ENCODE results near the gene VTN.

VTN gene

DNA sequence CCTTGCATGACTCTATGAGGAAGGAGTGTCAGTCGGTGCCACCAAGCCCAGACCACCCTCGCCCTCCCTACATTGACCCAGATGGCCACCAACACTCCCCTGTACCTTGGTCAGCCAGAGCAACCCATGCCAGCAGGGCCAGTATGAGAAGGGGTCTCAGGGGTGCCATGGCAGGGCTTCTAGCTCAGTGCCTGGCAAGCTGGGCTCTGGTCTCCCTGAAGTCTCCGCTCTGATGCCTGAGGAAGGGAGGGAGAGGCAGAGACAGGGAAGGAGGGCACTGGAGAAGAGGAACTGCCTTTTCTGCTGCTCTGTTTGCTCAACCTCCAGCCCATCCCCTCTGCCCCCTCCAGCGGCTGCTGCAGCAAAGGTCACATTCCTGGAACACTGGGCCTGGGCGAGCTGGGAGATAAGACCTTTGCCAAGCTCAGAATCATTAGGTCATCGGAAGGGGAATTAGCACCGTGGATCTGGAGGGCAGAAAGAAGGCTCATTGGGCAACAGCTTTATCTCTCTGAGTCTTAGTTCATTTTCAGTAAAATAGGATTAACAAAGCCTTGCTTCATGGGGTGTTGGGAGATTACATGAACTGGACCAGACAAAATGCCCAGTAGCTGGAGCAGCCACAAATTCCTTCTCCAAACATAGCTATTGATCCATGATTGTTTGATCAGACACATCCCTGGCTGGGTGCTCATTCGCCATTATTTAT lies at the start of gene VTN:
Gene VTN, minus strand, starts transcription at position 273 of the 709 bp plus-strand sequence. Its CDS starts 104 bp downstream, at position 169.
- no peak for DNase-seq (ENCODE audit: low spot score)

DNA sequence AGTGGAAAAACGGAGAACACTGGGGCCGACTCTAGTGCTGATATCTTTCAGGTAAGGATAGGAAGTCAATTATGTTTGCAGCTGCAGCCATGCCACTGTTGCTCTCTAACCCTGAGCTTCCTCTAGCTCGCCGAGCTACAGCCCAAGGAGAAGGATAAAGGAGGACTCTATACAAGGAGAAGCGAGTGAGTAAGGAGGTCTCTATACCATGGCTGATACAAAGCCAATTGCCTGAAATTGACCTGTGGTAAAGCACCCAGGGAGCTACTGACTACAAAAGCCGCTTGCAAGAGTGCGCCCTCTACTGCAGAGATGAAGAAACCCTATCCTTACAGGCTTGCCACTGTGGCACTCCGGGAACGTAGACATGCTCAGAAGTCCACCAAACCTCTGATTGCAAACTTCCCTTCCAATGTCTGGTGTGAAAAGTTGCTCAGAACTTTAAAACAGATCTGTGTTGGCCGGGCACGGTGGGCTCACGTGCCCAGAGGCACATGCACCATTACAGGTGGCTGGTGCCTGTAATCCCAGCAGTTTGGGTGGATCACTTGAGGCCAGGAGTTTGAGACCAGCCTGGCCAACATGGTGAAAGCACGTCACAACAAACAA lies 46.7 kb upstream of the VTN start:
- DNase-seq (ENCODE audit: low spot score), result peak; percentile 63

- no peak for DNase-seq (ENCODE audit: low spot score)
These were observed 45.8 kb upstream of the VTN start for GRCh38 chr17:28415886-28416285.

DNA sequence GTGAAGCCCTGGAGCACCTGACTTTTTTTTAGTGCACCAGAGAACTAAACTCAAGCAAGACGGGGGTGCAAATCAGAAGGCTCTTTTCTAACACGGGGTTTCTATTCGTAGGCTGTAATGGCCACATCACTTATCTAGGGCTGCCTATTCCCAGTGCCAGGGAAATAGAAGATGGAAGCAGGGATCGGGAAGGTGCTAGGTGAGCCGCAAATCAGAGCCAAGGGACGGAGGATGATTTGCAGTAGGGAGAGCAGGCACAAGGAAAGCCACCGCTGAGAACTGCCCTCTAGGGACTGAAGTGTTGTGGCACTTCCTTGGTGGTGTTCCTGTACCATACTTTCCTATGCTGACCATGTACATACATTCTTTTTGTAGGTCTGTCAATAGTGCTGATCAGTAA lies 43.7 kb upstream of the VTN start:
- no peak for DNase-seq (ENCODE audit: low spot score)

- DNase-seq (ENCODE audit: low spot score), result no peak
These were observed 42.0 kb upstream of the VTN start for GRCh38 chr17:28412099-28412498.

DNA sequence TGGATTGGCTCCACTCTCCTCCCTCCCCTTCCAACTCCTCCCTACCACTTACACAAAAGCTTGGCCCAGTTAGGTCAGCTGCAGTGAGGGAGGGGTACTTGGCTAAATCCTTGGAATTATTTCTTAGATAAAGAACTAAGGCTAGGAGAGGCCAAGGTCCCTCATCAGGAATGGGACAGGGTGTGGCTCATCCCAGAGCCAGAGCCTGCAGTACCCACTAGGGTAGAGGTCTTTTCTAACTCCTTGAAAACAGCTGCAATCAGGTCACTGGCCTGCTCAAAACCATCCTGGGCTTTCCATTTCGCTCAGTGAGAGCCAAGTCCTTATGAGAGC lies 37.8 kb upstream of the VTN start:
- no peak for DNase-seq (ENCODE audit: low spot score)

DNA sequence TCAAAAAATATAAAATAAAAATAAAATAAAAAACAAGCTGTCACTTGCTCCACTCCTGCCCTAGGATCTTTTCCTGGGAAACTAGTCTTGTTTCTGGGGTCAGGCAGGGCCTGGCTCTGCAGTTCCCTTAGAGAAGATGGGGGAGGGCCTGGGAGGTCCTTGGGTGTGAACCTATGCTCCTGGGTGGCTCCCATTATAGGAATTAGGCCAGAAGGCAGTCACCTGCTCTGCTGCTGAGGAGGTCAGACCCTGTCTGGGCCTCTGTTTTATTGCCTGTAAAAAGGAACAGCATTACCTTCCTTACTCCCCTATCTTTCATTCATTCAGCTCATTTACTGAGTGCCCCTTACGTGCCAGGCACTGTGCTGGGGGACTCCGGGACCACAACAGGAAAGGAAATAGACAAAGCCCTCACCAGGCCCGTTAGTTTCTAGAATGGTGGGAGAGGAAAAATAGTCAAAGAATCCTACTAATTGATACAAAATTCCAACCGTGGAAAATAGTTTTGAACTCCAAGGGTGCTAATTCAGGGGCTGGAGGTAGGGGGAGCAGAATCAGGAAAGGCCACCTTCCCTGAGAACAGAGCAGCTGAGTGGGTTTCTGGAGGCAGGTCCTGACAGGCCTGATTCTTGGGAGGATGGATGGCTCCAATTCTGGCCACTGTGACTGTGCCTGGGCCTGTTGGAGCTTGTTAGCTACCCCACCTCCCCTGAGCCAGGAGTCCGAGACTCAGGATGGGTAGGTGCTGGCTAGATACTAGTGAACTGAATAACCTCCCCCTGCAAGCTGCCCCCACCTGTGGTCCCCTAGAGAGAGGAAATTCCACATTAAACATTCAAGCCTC lies 37.2 kb upstream of the VTN start:
- DNase-seq (ENCODE audit: low spot score), result no peak

DNA sequence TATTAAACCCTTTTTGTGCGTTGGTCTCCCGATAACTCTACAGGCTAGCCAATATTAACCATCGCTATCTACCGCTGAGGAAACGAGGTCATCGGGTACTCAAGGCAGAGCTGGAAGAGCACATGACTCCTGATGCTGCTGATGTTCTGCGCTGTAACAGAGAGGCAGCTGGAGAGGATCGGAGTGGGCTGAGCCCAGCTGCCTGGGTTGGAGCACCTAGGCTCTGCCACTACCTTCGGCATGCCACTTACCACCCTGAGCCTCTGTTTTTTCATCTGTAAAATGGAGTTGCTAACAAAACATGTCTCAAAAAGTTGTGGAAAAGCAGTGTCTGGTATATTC lies 36.3 kb upstream of the VTN start:
- DNase-seq (ENCODE audit: low spot score), result no peak

GRCh38 chr17:28405632-28406472 lies 35.7 kb upstream of the VTN start, which contains the start of gene SLC46A1:
SLC46A1 (minus strand) TSS chr17:28406212; CDS start chr17:28406114, 98 bp downstream.
- peak; percentile 48 for DNase-seq (ENCODE audit: low spot score)

DNA sequence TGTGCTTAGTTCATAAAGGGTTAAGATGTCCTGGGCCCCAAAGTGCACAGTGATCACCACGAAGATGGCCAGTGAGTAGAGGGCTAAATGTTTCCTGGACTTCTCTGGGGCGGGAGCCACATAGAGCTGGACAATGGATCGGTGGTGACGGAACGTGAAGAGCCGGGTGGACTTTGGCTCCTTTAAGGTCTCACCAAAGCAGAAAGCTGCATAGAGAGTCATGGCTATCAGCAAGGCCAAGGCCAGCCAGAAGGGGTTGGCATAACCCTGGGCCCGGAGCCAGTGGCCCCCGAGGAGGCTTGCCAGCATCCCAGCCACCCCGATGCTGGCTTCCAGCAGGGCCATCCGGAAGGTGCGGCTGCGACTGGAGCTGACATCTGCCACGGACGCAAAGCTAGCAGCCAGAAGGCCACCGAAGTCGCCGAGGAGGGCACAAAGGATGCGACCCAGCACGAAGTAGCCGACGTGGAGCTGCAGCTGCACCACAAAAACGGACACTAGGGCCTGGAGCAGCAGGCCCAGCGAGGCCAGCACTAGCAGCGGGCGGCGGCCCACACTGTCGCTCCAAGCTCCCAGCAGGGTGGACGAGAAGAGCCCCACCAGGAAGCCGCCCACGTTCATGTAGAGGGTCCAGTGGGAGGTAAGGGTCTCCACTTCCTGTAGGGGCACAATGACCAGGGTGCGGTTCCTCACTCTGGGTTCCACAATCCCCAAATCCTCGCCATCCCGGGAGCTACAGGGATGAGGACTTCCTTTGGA lies 34.9 kb upstream of the VTN start:
- peak; percentile 11 for DNase-seq (ENCODE audit: low spot score)

GRCh38 chr17:28404461-28404811 lies 34.3 kb upstream of the VTN start:
- DNase-seq (ENCODE audit: low spot score), result no peak

- DNase-seq (ENCODE audit: low spot score), result peak; percentile 24
These were observed 33.9 kb upstream of the VTN start for GRCh38 chr17:28404007-28404406.

- no peak for DNase-seq (ENCODE audit: low spot score)
These were observed 32.7 kb upstream of the VTN start for GRCh38 chr17:28402844-28403243.

GRCh38 chr17:28402224-28402630 lies 32.1 kb upstream of the VTN start:
- no peak for DNase-seq (ENCODE audit: low spot score)

- DNase-seq (ENCODE audit: low spot score), result no peak
These were observed 29.7 kb upstream of the VTN start for GRCh38 chr17:28399808-28400207.

DNA sequence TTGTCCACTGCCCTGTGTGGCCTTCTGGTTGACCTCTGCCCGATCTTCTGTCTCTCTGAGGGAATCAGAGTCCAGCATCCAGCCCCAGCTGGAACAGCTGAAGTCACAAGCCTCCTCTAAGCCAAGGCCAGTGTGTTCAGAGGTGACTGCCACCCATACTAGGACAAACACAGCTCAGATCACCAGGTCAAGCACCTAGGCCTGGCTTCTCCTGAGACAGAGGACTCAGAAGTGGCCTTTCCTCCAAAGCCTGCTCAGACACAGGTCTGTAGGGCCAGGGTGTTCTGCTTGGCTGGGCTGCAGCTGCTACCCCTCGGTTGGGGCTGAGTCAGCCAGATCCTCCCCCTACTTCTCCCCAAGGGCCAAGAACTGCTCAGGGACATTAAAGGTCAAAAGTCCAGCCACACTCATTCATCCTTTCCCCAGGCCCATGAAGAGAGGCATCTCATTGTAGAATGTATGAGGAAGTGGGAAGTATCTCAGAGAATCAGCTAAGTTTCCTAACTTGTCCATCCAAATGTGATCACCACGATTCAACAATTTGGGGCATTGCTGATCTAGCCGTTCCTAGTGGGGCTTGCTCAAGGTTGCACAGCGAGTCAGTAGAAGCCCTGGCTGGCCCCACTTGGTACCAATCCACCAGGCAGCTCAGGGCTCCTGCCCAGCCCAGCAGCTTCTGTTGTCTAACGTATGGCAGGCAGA lies 28.3 kb upstream of the VTN start:
- no peak for DNase-seq (ENCODE audit: low spot score)

- DNase-seq (ENCODE audit: low spot score), result no peak
These were observed 27.7 kb upstream of the VTN start for GRCh38 chr17:28397687-28398279.

DNA sequence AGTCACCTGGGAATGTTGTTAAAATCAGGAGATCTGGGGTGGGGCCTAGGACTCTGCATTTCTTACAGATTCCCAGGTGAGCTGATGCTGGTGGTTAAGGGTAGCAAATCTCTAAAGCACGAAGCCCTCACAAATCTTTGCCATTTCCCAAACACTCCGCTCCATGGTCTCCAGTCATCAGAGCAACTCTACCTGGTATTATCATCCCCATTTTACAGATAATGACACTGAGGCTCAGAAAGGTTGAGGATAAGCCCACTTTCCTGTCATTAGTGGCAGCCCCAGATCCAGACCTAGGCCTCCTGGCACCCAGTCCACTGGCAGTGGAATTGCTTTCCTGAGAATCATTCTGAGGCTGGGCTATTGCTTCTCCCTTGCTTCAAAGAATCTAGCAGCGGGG lies 27.2 kb upstream of the VTN start:
- no peak for DNase-seq (ENCODE audit: low spot score)

- no peak for DNase-seq (ENCODE audit: low spot score)
These were observed 26.6 kb upstream of the VTN start for GRCh38 chr17:28396635-28397239.

GRCh38 chr17:28395968-28396367 lies 25.9 kb upstream of the VTN start:
- DNase-seq (ENCODE audit: low spot score), result no peak

All from globus pallidus (tissue), 1 donor.